A673 (cell line): Measurements from ENCODE around the gene ACCS. TPM values are rescaled to one million over a fixed set of nuclear protein-coding genes. Genes with fewer than 3 reads are reported as not detected.
A peak's percentile ranks its signal among the peaks of the same experiment; 100 is the strongest.

Experiments used
- BruUV-seq: library from RNA; stranded (reverse); fragments of 400-500 nt; replicated peaks from 2 replicates; lab custom pipeline; 2021; lab: Mats Ljungman, UMichigan
- CTCF ChIA-PET: fragments of 300-600 bp; sonication (Branson Sonifier 250); formaldehyde crosslinking; loops from one replicate; lab custom pipeline; 2022; ENCODE audit warnings: antibody characterized with exemption; lab: Charles Lee
- POLR2A ChIA-PET: fragments of 300-600 bp; sonication (Branson Sonifier 250); formaldehyde crosslinking; loops from one replicate; lab custom pipeline; 2022; ENCODE audit warnings: antibody characterized with exemption; ENCODE audit not compliant: low non-redundant PET; lab: Charles Lee
- DNase-seq: peaks from one replicate; pipeline ENCODE4 v3.0.0-alpha.2; 2015; ENCODE audit warnings: low spot score
- H3K27ac ChIP-seq: fragments of 200-600 bp; sonication (generic); 2 replicates; pipeline ENCODE4 v1.5.1; 2016; ENCODE audit warnings: mixed run types, low read depth, mild to moderate bottlenecking, mixed read lengths, antibody characterized with exemption, low read length; ENCODE audit not compliant: poor library complexity, severe bottlenecking
- H3K27me3 ChIP-seq: fragments of 200-600 bp; sonication (generic); replicated peaks from 2 replicates; pipeline ENCODE4 v1.6.1; 2017; ENCODE audit warnings: mixed run types, low read depth, mild to moderate bottlenecking, mixed read lengths, antibody characterized with exemption, low read length; ENCODE audit not compliant: insufficient read depth, poor library complexity
- H3K36me3 ChIP-seq: fragments of 200-600 bp; sonication (generic); 2 replicates; pipeline ENCODE4 v1.6.1; 2016; ENCODE audit warnings: mixed run types, mild to moderate bottlenecking, mixed read lengths, antibody characterized with exemption, low read length; ENCODE audit not compliant: insufficient read depth, poor library complexity, severe bottlenecking
- H3K4me1 ChIP-seq: fragments of 200-600 bp; sonication (generic); 2 replicates; pipeline ENCODE4 v1.6.1; 2017; ENCODE audit warnings: mixed run types, mild to moderate bottlenecking, mixed read lengths, antibody characterized with exemption, low read length; ENCODE audit not compliant: insufficient read depth, poor library complexity, severe bottlenecking
- H3K4me3 ChIP-seq: fragments of 200-600 bp; sonication (generic); 2 replicates; pipeline ENCODE4 v1.5.1; 2016; ENCODE audit warnings: low read depth, mixed run types, mild to moderate bottlenecking, mixed read lengths, low read length; ENCODE audit not compliant: poor library complexity, severe bottlenecking
- H3K9me3 ChIP-seq: fragments of 200-600 bp; sonication (generic); 2 replicates; pipeline ENCODE4 v1.6.1; 2016; ENCODE audit warnings: mixed run types, low read depth, mild to moderate bottlenecking, mixed read lengths, antibody characterized with exemption, low read length; ENCODE audit not compliant: poor library complexity, severe bottlenecking
- CTCF ChIP-seq: fragments of 300-800, 200-600 bp; sonication (generic); conservative IDR thresholded peaks from 2 replicates; pipeline ENCODE4 v1.5.1; 2017; ENCODE audit warnings: low read depth, mild to moderate bottlenecking, antibody characterized with exemption, low read length, moderate library complexity, mixed read lengths
- EZH2 ChIP-seq: fragments of 200-600 bp; sonication (generic); IDR thresholded peaks from 2 replicates; pipeline ENCODE4 v1.6.1; 2017; ENCODE audit warnings: borderline replicate concordance, low read depth, mild to moderate bottlenecking, mixed read lengths, antibody characterized with exemption, low read length; ENCODE audit not compliant: poor library complexity, severe bottlenecking
- intact Hi-C: fragments of 100-400 bp; cut with micrococcal nuclease; formaldehyde crosslinking; loops from one replicate; pipeline ENCODE4 v1.10.0; 2022; ENCODE audit not compliant: unreplicated experiment
- total RNA-seq: library from RNA; stranded (reverse); gene quantifications from 2 replicates; pipeline ENCODE4 v1.2.3, GENCODE V29; 2021

The ACCS gene
- total RNA-seq, 1 experiment from 2014 or later, result 28.4 TPM

- intact Hi-C loops, result loop anchor here (5.0 to 10.0 kb wide), 2 partner anchors 527 to 824 kb away; no protein-coding TSS in a partner anchor
- Histone ChIP-seq H3K36me3 (no peaks in the 10 kb centered on the region), H3K27me3 (no peaks in the 10 kb centered on the region), H3K4me1 (peaks cover 8% of the 10 kb centered on the region), H3K27ac (no peak overlapping the region), H3K4me3 (no peak overlapping the region), H3K9me3 (no peaks in the 10 kb centered on the region)
- no TSS peak for BruUV-seq
- DNase-seq, result no peak
- ChIA-PET CTCF (no interaction called here), POLR2A (interaction anchor here (0.6 kb wide), 1 partner anchor 162 kb away, joined by 3 read pairs; no protein-coding TSS in a partner anchor)
- no peak for TF ChIP-seq CTCF
- TF ChIP-seq EZH2, result no peak
These were observed 24.5 kb downstream of the ACCS start for GRCh38 chr11:44090539-44090938.

GRCh38 chr11:44094260-44094868 lies 28.3 kb downstream of the ACCS start:
- Histone ChIP-seq H3K4me3 (no peak overlapping the region), H3K27ac (no peak overlapping the region), H3K36me3 (no peaks in the 10 kb centered on the region), H3K4me1 (peaks cover 16% of the 10 kb centered on the region), H3K9me3 (no peaks in the 10 kb centered on the region), H3K27me3 (no peaks in the 10 kb centered on the region)
- POLR2A ChIA-PET, result interaction anchor here (0.6 kb wide), 1 partner anchor 206 kb away, joined by 9 read pairs; no protein-coding TSS in a partner anchor
- CTCF ChIA-PET, result interaction anchor here (0.6 to 2.8 kb wide), 26 partner anchors 9 to 700 kb away, joined by 3 to 50 read pairs (median 4); partner anchors contain the start of gene ACCS
- TF ChIP-seq CTCF (peak; percentile 99), EZH2 (no peak)
- BruUV-seq, result no TSS peak
- intact Hi-C loops, result loop anchor here (1.0 to 10.0 kb wide), 4 partner anchors 204 to 820 kb away; no protein-coding TSS in a partner anchor
- DNase-seq, result peak; percentile 96

GRCh38 chr11:44095506-44096359 lies 29.7 kb downstream of the ACCS start, which contains the start of gene EXT2:
Gene EXT2 (plus strand): TSS chr11:44095678. CDS start chr11:44107713, 12,035 bp downstream.
- CTCF ChIA-PET, result interaction anchor here (0.5 to 2.8 kb wide), 12 partner anchors 9 to 524 kb away, joined by 3 to 50 read pairs (median 6); partner anchors contain the start of gene ACCS
- Histone ChIP-seq H3K27me3 (no peaks in the 10 kb centered on the region), H3K27ac (peak within 1 kb of the TSS; percentile 72), H3K4me3 (peak within 1 kb of the TSS; percentile 66), H3K36me3 (peaks cover 6% of the 10 kb centered on the region), H3K4me1 (peaks cover 16% of the 10 kb centered on the region), H3K9me3 (no peaks in the 10 kb centered on the region)
- intact Hi-C loops, result loop anchor here (10.0 kb wide), 1 partner anchor 819 kb away; no protein-coding TSS in a partner anchor
- no TSS peak for BruUV-seq
- peak; percentile 95 for DNase-seq
- POLR2A ChIA-PET, result no interaction called here
- TF ChIP-seq CTCF (peak; percentile 100), EZH2 (no peak)
